ENCODE measurements around the gene ANKRD18A. TPM values are rescaled to one million over a fixed set of nuclear protein-coding genes. Genes with fewer than 3 reads are reported as not detected.
"Not testable (repeated sequence)": the region's sequence is repeated elsewhere in the genome, so short reads cannot be mapped to it uniquely, and the experiment has no call there.

Gene ANKRD18A
- total RNA-seq, 1 experiment from 2014 or later: 14.4 TPM

DNA sequence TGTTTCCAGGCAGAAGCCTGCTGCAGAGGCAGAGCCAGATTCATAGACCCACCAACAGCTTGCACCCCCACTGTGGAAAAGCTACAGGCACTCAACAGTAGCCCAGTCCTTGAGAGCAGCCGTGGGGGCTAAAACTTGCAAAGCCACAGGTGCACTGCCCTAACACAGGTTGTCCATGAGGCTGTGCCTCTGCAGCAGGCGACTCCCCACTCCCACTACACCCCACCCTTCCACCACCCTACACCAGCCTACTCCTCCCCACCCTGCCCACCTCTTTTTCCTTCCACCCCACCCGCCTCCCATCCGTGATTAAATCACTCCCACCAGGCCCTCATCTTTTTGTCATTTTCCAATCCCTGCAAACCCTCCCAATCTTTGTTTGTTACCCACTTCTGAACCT, 55.2 kb downstream of the ANKRD18A start:
- WGBS (ENCODE audit: extremely low coverage, insufficient read length, low lambda C conversion rate): no CpG with 5 or more reads among the region's 4 CpGs
- DNase-seq; H3K14ac ChIP-seq (ENCODE audit: insufficient read depth, low read length); H3K4me2 ChIP-seq (ENCODE audit: insufficient read depth, insufficient read length, low read length); H3K9me3 ChIP-seq (ENCODE audit: control insufficient read depth, low read depth, low read length); H3K27me3 ChIP-seq (ENCODE audit: insufficient read depth, low read length); H3K4me3 Mint-ChIP-seq; H4K8ac ChIP-seq (replicated peaks; ENCODE audit: insufficient read length, low read depth, low read length); H3K23me2 ChIP-seq (ENCODE audit: insufficient read length, low read depth, low read length, poor library complexity, severe bottlenecking); H3K79me1 ChIP-seq (ENCODE audit: insufficient read depth, low read depth, low read length, poor library complexity, severe bottlenecking); H2BK15ac ChIP-seq (ENCODE audit: low read depth, low read length); H3K18ac ChIP-seq (ENCODE audit: insufficient read length, low read depth, low read length); H2BK120ac ChIP-seq (ENCODE audit: low read depth, low read length, poor library complexity, severe bottlenecking); H4K20me1 ChIP-seq (ENCODE audit: control insufficient read depth, insufficient read depth, insufficient read length); H3T11ph ChIP-seq (ENCODE audit: low read length); H2AK5ac ChIP-seq (ENCODE audit: insufficient read length, low read length); H3K27me3 Mint-ChIP-seq (ENCODE audit: low read depth); H4K5ac ChIP-seq (ENCODE audit: insufficient read length, low read depth, low read length); H4K91ac ChIP-seq (ENCODE audit: insufficient read length, low read depth, low read length); H3K23ac ChIP-seq (ENCODE audit: insufficient read length, low read depth, low read length); H3K9me3 Mint-ChIP-seq; H3K27ac ChIP-seq (ENCODE audit: insufficient read length, low read depth, low read length); H2BK20ac ChIP-seq (ENCODE audit: low read depth, low read length, poor library complexity, severe bottlenecking); H3K4me1 ChIP-seq (ENCODE audit: insufficient read depth, low read length); H3K79me2 ChIP-seq (ENCODE audit: insufficient read depth, low read length); H2AFZ ChIP-seq (ENCODE audit: low read length); H2BK12ac ChIP-seq (ENCODE audit: insufficient read length, low read depth, low read length); H2BK5ac ChIP-seq (ENCODE audit: insufficient read length, low read length); H3K9ac ChIP-seq (ENCODE audit: extremely low read depth, insufficient read length, low read length); H3K27ac Mint-ChIP-seq; H3K56ac ChIP-seq (ENCODE audit: insufficient read length, low read depth, low read length); H3K4ac ChIP-seq (ENCODE audit: low read depth, low read length): not testable (repeated sequence)
- Mint-ChIP-seq H3K4me1 (peaks cover 19 to 20% of the 10 kb centered on the region in 2 experiments), H3K36me3 (ENCODE audit: insufficient read depth in 1 of 3, low read depth in 3 of 3) (peaks cover 9 to 20% (median 13%) of the 10 kb centered on the region in 3 experiments)

DNA sequence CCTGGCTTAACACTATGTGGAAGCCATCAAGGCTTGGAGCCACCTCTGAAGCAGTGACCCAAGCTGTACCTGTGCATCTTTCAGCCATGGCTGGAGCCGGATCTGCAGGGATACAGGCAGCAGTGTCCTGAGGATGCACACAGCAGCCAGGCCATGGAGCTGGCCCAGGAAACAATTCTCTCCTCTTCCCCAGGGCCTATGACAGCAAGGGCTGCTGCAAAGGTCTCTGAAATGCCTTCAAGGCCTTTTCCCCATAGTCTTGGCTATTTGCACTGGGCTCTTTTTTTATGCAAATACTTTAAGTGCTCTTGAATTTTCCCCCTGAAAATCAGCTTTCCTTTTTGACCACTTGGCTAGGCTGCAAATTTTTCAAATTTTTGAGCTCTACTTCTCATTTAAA, 56.5 kb downstream of the ANKRD18A start:
- peaks cover 19 to 20% of the 10 kb centered on the region in 2 experiments for H3K4me1 Mint-ChIP-seq
- not testable (repeated sequence) for H3K18ac ChIP-seq (ENCODE audit: insufficient read length, low read depth, low read length)

More for the DNA sequence above, 56.5 kb downstream of the ANKRD18A start:
- H2BK120ac ChIP-seq (ENCODE audit: low read depth, low read length, poor library complexity, severe bottlenecking); H3K4me3 Mint-ChIP-seq; H3K27ac ChIP-seq (ENCODE audit: insufficient read length, low read depth, low read length); H3K9me3 Mint-ChIP-seq; H3K9ac ChIP-seq (ENCODE audit: extremely low read depth, insufficient read length, low read length); H4K20me1 ChIP-seq (ENCODE audit: control insufficient read depth, insufficient read depth, insufficient read length); H3K4me1 ChIP-seq (ENCODE audit: insufficient read depth, low read length); H4K8ac ChIP-seq (replicated peaks; ENCODE audit: insufficient read length, low read depth, low read length); H3K4ac ChIP-seq (ENCODE audit: low read depth, low read length); H2AK5ac ChIP-seq (ENCODE audit: insufficient read length, low read length); H3K27me3 Mint-ChIP-seq (ENCODE audit: low read depth); H2BK12ac ChIP-seq (ENCODE audit: insufficient read length, low read depth, low read length); H3K23me2 ChIP-seq (ENCODE audit: insufficient read length, low read depth, low read length, poor library complexity, severe bottlenecking); H3K27me3 ChIP-seq (ENCODE audit: insufficient read depth, low read length); H3K79me1 ChIP-seq (ENCODE audit: insufficient read depth, low read depth, low read length, poor library complexity, severe bottlenecking); H3K4me2 ChIP-seq (ENCODE audit: insufficient read depth, insufficient read length, low read length); H3K9me3 ChIP-seq (ENCODE audit: control insufficient read depth, low read depth, low read length); H3K14ac ChIP-seq (ENCODE audit: insufficient read depth, low read length); H2AFZ ChIP-seq (ENCODE audit: low read length); H4K5ac ChIP-seq (ENCODE audit: insufficient read length, low read depth, low read length); H2BK15ac ChIP-seq (ENCODE audit: low read depth, low read length); H3K79me2 ChIP-seq (ENCODE audit: insufficient read depth, low read length); H3T11ph ChIP-seq (ENCODE audit: low read length); H2BK20ac ChIP-seq (ENCODE audit: low read depth, low read length, poor library complexity, severe bottlenecking); H3K56ac ChIP-seq (ENCODE audit: insufficient read length, low read depth, low read length); DNase-seq; H4K91ac ChIP-seq (ENCODE audit: insufficient read length, low read depth, low read length); H3K23ac ChIP-seq (ENCODE audit: insufficient read length, low read depth, low read length); H2BK5ac ChIP-seq (ENCODE audit: insufficient read length, low read length): not testable (repeated sequence)
- Mint-ChIP-seq H3K36me3 (ENCODE audit: insufficient read depth in 1 of 3, low read depth in 3 of 3) (peaks cover 7 to 19% (median 10%) of the 10 kb centered on the region in 3 experiments), H3K27ac (peak overlapping the region in 1 of 3 experiments; percentile 46; a peak in 1 of 7 replicates)
- no CpG with 5 or more reads among the region's 1 CpG for WGBS (ENCODE audit: extremely low coverage, insufficient read length, low lambda C conversion rate)

Measured in H9 (cell line).